IMR-90 (cell line): ENCODE data around the gene ADD1.

ENCODE experiments used
- CEBPB ChIP-seq: IDR thresholded peaks from 2 replicates; pipeline ENCODE4 v1.6.1; 2012; ENCODE audit warnings: low read depth, low read length, improper control_type of control experiment
- CTCF ChIP-seq: conservative IDR thresholded peaks from 2 replicates; pipeline ENCODE4 v1.5.1; 2012; ENCODE audit warnings: mild to moderate bottlenecking, low read depth, low read length, improper control_type of control experiment
- POLR2A ChIP-seq: IDR thresholded peaks from 2 replicates; pipeline ENCODE4 v1.6.1; 2012; ENCODE audit warnings: mild to moderate bottlenecking, low read depth, low read length
- RAD21 ChIP-seq: IDR thresholded peaks from 2 replicates; pipeline ENCODE4 v1.6.1; 2012; ENCODE audit warnings: low read length, improper control_type of control experiment
- RCOR1 ChIP-seq: IDR thresholded peaks from 2 replicates; pipeline ENCODE4 v1.6.1; 2012; ENCODE audit warnings: mild to moderate bottlenecking, low read length, improper control_type of control experiment; ENCODE audit not compliant: insufficient replicate concordance
- SMC3 ChIP-seq: fragments of 150-350 bp; IDR thresholded peaks from 2 replicates; pipeline ENCODE4 v1.6.1; 2016; ENCODE audit warnings: low read depth, mild to moderate bottlenecking, antibody characterized with exemption, low read length, moderate library complexity

- TF ChIP-seq POLR2A = no peak
- no peak for TF ChIP-seq CTCF
- TF ChIP-seq RAD21 = no peak
- TF ChIP-seq CEBPB = no peak
- TF ChIP-seq SMC3 = no peak
- no peak for TF ChIP-seq RCOR1
Observed at GRCh38 chr4:2901186-2901585, 57.5 kb downstream of the ADD1 start.
